ENCODE data around the gene PIP5K1A. TPM values are rescaled to one million over a fixed set of nuclear protein-coding genes. Genes with fewer than 3 reads are reported as not detected.

The PIP5K1A gene
- total RNA-seq, 1 donor from 2014 or later, result 80.3 TPM

DNA sequence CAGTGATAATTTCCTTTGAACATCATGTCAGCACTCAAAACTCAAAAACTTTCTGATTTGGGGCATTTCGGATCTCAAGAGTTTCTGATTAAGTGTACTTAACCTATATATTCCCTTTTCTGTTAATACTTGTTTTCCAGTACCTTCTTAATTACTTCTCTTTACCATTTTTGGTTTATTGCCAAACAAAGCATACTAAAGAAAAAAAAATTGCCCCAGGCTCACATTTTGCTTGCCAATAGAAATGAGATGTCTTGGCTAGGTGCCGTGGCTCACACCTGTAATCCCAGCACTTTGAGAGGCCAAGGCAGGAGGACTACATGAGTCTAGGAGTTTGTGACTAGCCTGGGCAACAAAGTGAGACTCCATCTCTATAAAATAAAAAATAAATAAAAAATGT is 61.0 kb downstream of the PIP5K1A start:
- Histone ChIP-seq H3K27me3 (no peaks in the 10 kb centered on the region), H3K9me3 (no peaks in the 10 kb centered on the region), H3K27ac (no peak overlapping the region), H3K4me1 (peaks cover 20% of the 10 kb centered on the region), H3K36me3 (peaks cover 0 to 23% of the 10 kb centered on the region in 2 donors), H3K4me3 (no peak overlapping the region)
- no peak for TF ChIP-seq POLR2AphosphoS5 (IDR thresholded peaks at IDR 0.05; ENCODE audit: insufficient read depth in 1 of 2, low read depth in 1 of 2)
- TF ChIP-seq, protein P1, sequence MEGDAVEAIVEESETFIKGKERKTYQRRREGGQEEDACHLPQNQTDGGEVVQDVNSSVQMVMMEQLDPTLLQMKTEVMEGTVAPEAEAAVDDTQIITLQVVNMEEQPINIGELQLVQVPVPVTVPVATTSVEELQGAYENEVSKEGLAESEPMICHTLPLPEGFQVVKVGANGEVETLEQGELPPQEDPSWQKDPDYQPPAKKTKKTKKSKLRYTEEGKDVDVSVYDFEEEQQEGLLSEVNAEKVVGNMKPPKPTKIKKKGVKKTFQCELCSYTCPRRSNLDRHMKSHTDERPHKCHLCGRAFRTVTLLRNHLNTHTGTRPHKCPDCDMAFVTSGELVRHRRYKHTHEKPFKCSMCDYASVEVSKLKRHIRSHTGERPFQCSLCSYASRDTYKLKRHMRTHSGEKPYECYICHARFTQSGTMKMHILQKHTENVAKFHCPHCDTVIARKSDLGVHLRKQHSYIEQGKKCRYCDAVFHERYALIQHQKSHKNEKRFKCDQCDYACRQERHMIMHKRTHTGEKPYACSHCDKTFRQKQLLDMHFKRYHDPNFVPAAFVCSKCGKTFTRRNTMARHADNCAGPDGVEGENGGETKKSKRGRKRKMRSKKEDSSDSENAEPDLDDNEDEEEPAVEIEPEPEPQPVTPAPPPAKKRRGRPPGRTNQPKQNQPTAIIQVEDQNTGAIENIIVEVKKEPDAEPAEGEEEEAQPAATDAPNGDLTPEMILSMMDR (IDR thresholded peaks at IDR 0.05), result no peak
- TF ChIP-seq POLR2A (IDR thresholded peaks at IDR 0.05), result no peak
- no peak for DNase-seq (ENCODE audit: extremely low spot score in 2 of 2)
- intact Hi-C loops (cut with DNase I), result no loop called here

DNA sequence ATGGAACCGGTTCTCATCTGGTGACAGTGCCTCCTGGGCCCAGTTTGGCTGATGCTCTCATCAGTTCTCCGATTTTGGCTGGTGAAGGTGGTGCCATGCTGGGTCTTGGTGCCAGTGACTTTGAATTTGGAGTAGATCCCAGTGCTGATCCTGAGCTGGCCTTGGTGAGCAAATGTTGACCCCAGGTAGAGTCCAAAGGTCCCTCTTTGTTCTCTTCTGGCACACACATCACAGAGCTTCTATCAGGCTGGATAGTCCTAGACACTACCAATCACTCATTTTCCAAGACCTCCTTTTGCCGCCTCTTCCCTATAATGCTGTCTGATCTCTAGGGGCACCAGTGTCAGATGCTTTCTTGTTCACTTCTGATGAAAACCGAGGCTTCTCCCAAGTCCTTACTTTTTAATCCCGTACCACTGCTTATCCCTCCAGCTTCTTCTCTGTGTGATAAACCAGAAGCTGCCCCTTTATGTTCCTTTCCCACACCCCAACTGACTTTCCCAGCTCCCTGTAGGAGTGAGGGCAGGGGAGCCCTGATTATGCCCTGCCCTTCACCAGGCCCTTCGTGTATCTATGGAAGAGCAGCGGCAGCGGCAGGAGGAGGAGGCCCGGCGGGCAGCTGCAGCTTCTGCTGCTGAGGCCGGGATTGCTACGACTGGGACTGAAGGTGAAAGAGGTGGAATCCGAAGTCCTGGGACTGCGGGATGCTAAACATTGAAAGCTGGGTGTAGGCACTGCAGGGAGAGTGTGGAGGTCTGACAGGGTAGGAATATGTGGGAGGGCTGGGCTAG is 67.3 kb downstream of the PIP5K1A start:
- H3K27me3 ChIP-seq, result no peaks in the 10 kb centered on the region
- no peaks in the 10 kb centered on the region for H3K4me1 ChIP-seq
- TF ChIP-seq, protein P1 (IDR thresholded peaks at IDR 0.05), result no peak
- TF ChIP-seq POLR2AphosphoS5 (IDR thresholded peaks at IDR 0.05; ENCODE audit: insufficient read depth in 1 of 2, low read depth in 1 of 2) (no peak), POLR2A (IDR thresholded peaks at IDR 0.05) (no peak)
- H3K36me3 ChIP-seq, result peaks cover 0 to 63% of the 10 kb centered on the region in 2 donors
- no peak for DNase-seq (ENCODE audit: extremely low spot score in 2 of 2)
- no peaks in the 10 kb centered on the region for H3K9me3 ChIP-seq
- intact Hi-C loops (cut with DNase I), result no loop called here
- no peak overlapping the region for H3K27ac ChIP-seq
- H3K4me3 ChIP-seq, result no peak overlapping the region

GRCh38 chr1:151266315-151266714 is 68.0 kb downstream of the PIP5K1A start:
- TF ChIP-seq POLR2A (IDR thresholded peaks at IDR 0.05) (no peak), POLR2AphosphoS5 (IDR thresholded peaks at IDR 0.05; ENCODE audit: insufficient read depth in 1 of 2, low read depth in 1 of 2) (no peak)
- TF ChIP-seq, protein P1 (IDR thresholded peaks at IDR 0.05), result no peak
- Histone ChIP-seq H3K4me3 (no peak overlapping the region), H3K4me1 (no peaks in the 10 kb centered on the region), H3K27ac (no peak overlapping the region), H3K9me3 (no peaks in the 10 kb centered on the region), H3K36me3 (peaks cover 0 to 63% of the 10 kb centered on the region in 2 donors), H3K27me3 (no peaks in the 10 kb centered on the region)
- intact Hi-C loops (cut with DNase I), result no loop called here
- no peak for DNase-seq (ENCODE audit: extremely low spot score in 2 of 2)

GRCh38 chr1:151266821-151267220 is 68.5 kb downstream of the PIP5K1A start:
- Histone ChIP-seq H3K9me3 (no peaks in the 10 kb centered on the region), H3K4me3 (no peak overlapping the region), H3K27ac (no peak overlapping the region), H3K36me3 (peaks cover 0 to 60% of the 10 kb centered on the region in 2 donors), H3K27me3 (no peaks in the 10 kb centered on the region), H3K4me1 (no peaks in the 10 kb centered on the region)
- DNase-seq (ENCODE audit: extremely low spot score in 2 of 2), result no peak
- TF ChIP-seq, protein P1 (IDR thresholded peaks at IDR 0.05), result no peak
- TF ChIP-seq POLR2AphosphoS5 (IDR thresholded peaks at IDR 0.05; ENCODE audit: insufficient read depth in 1 of 2, low read depth in 1 of 2) (no peak), POLR2A (IDR thresholded peaks at IDR 0.05) (no peak)
- intact Hi-C loops (cut with DNase I), result no loop called here

- no peak for TF ChIP-seq POLR2AphosphoS5 (IDR thresholded peaks at IDR 0.05; ENCODE audit: insufficient read depth in 1 of 2, low read depth in 1 of 2)
- TF ChIP-seq POLR2A (IDR thresholded peaks at IDR 0.05), result no peak
- TF ChIP-seq, protein P1 (IDR thresholded peaks at IDR 0.05), result no peak
- H3K4me3 ChIP-seq, result no peak overlapping the region
- intact Hi-C loops (cut with DNase I), result no loop called here
- no peaks in the 10 kb centered on the region for H3K27me3 ChIP-seq
- no peaks in the 10 kb centered on the region for H3K4me1 ChIP-seq
- H3K27ac ChIP-seq, result no peak overlapping the region
- H3K9me3 ChIP-seq, result no peaks in the 10 kb centered on the region
- peaks cover 0 to 50% of the 10 kb centered on the region in 2 donors for H3K36me3 ChIP-seq
- DNase-seq (ENCODE audit: extremely low spot score in 2 of 2), result no peak
These were observed 69.4 kb downstream of the PIP5K1A start for GRCh38 chr1:151267760-151268159.

Data from vagina (tissue), 2 donors.